GM12872 (cell line): ENCODE data around the gene MTA2.

Experiments used
- CTCF ChIP-seq: IDR thresholded peaks from 3 replicates; pipeline ENCODE4 v1.5.1; 2011; ENCODE audit warnings: low read depth, mild to moderate bottlenecking, low read length, moderate library complexity; ENCODE audit not compliant: insufficient read depth

Gene MTA2

GRCh38 chr11:62610403-62610802 lies 8.7 kb upstream of the MTA2 start:
- TF ChIP-seq CTCF = no peak

- no peak for TF ChIP-seq CTCF
Observed at GRCh38 chr11:62608776-62609175, 7.1 kb upstream of the MTA2 start.

GRCh38 chr11:62607714-62608113 lies 6.0 kb upstream of the MTA2 start:
- TF ChIP-seq CTCF = no peak

DNA sequence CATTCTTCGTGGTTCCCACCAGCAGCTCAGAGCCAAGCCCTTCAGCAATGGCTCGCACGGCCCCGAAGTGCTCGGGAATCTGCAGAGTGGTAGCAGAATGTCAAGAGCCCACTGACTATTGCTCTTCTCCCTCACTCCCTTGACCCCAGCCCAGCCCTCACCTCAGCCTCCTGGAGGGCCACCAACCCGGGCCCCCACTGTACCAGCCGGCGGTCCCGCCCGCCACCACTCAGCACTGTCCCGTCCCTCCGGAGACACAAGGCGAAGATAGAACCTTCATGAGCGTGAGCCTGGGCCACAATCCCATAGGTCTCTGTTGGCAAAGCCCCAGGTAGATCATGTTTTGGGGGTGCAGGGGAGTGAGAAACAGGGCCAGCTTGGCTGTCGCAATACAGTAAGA lies 4.2 kb upstream of the MTA2 start:
- no peak for TF ChIP-seq CTCF

DNA sequence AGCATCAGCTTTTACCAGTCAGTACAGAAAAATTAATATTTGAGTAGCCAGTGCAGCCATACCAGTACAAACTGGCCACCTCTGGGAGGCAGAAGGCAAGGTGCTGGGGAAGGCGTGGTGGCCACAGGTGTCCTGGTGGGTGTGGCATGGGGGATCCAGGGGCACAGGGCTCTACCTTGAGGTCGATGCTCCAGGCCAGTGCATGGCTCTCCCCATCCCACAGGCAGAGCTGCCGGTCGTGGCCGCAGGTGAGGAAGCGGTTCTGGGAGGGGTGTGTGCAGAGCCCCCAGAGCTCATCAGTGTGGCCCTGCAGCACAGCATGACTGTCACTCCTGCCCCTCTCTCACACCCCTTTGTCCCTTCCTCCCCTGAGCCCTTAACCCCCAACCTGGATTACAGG lies 3.8 kb upstream of the MTA2 start:
- no peak for TF ChIP-seq CTCF

GRCh38 chr11:62604460-62605120 lies 2.9 kb upstream of the MTA2 start:
- no peak for TF ChIP-seq CTCF

DNA sequence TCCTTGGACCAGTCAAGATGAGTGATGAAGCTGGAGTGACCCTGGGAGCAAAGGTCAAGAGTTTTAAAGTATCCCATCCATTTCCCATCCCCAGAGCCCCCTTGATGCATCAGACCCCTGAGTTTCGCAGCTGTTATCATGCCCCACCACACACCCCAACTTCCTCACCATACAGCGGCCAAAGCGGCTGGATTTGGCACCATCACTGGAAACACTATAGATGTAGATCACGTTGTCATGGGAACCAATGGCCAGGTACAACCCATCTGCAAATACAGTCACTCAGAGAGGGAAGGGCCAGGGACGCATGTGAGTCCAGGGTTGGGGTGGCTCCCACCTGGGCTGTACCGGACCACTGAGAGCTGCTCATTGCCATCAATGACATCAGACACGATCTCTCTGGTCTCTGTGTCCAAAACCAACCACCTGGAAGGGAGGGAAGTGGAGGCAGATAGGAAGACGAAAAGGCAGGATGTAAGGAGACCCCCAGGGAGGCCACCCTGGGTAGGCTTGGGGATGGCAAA lies 2.2 kb upstream of the MTA2 start:
- no peak for TF ChIP-seq CTCF

- no peak for TF ChIP-seq CTCF
Observed at GRCh38 chr11:62603072-62603408, 1.4 kb upstream of the MTA2 start.
